Activated T-helper 1 cell treated with anti-CD3 and anti-CD28 coated beads, Interleukin-2, amount 50 U/mL, for 16 hours (primary cell): Measurements from ENCODE around the gene MPHOSPH9.

Source experiments
- DNase-seq, 2 donors: peaks; one replicate each; pipeline ENCODE4 v3.0.0-alpha.2; 2020; ENCODE audit warnings: low read depth in 1 of 2, low spot score in 1 of 2

Gene MPHOSPH9

DNA sequence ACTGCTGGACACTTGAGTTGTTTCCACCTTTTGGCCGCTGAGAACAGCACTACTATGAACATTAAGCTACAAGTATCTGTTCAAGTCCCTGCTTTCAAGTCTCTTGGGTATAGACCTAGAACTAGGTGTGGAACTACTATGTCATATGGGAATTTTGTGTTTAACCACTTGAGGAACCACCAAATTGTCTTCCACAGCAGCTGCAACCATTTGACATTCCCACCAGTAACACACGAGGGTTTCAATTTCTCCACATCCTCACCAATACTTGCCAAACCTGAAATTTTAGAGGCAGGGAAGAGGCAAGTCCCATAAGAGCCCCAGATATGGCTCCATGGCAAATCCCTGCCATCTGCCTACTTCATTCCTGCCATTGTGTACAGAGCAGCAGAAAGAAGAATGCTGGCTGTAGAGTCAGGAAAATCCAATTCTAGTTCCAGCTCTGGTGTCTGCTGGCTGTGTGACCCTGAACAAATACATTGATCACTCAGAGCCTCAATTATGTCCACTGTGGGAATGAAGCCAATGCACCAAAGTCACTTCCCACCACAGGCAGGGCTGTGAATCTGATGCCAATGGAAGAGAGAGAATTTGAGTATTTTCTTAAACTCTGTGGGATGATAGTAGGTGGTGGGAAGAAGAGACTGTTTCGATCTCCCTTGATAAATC, 99.9 kb downstream of the MPHOSPH9 start:
- no peak for DNase-seq

DNA sequence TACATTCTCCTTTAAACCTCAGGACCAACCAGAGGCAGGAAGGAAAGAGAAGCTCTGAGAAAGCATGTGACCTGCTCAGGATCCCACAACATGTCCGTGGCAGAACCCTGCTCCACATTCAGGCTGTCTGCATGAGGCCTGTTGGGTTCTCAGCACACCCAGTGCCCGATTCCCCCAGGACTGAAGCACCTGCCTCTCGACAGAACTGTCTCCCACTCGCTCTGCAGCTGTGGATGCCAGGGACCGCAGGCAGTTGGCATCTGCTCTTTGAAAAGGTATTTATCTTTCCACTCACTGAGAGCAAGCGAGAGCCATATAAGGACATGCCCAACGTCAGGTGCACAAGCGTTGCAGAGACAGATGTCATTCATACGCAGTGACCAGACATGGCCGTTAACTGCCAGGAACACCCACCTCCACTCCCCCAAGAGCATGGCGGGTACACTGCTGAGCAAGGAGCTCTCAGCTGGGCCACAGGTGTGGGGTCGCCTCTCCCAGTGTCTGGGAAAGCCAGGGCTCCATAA, 101.0 kb downstream of the MPHOSPH9 start:
- no peak for DNase-seq

DNA sequence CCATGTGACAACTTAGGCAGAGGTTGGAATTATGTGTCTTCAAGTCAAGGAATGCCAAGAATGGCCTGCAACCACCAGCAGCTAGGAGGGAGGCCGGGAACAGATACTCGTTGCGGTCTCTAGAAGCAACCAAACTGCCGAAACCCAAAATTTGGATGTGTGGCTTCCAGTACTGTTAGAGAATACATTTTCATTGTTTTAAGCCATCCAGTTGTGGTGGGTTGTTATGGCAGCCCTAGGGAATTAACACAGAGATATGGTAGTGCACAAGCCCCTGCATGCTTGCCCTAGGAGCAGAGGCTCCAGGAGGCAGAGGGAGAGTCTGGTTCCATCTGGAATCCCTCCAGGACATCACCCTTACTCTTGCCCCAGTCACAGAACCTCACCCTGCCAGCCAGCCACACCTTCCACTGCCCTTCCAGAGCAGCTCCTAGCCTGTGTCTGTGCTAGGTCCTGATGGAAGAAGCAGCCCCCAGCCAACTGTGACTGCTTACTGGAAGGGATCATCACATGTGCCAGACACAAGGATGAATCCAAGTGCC, 101.6 kb downstream of the MPHOSPH9 start:
- DNase-seq: no peak

- no peak for DNase-seq
These were observed 103.3 kb downstream of the MPHOSPH9 start for GRCh38 chr12:123129621-123130020.

DNA sequence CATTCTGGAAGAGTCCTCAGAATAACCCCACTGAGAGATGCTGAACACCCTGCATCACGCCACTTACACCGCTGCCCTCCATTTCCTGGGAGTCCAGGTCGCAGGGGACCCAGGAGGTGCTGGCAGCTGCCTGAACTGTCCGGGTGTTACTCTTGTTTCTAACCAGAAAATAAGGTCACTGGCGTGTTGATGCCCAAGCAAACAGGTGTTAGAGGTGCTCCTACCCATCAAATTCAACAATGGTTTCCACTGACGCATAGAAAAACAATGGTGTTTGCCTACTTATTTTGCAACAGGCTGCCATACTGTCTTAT, 105.8 kb downstream of the MPHOSPH9 start:
- no peak for DNase-seq

DNA sequence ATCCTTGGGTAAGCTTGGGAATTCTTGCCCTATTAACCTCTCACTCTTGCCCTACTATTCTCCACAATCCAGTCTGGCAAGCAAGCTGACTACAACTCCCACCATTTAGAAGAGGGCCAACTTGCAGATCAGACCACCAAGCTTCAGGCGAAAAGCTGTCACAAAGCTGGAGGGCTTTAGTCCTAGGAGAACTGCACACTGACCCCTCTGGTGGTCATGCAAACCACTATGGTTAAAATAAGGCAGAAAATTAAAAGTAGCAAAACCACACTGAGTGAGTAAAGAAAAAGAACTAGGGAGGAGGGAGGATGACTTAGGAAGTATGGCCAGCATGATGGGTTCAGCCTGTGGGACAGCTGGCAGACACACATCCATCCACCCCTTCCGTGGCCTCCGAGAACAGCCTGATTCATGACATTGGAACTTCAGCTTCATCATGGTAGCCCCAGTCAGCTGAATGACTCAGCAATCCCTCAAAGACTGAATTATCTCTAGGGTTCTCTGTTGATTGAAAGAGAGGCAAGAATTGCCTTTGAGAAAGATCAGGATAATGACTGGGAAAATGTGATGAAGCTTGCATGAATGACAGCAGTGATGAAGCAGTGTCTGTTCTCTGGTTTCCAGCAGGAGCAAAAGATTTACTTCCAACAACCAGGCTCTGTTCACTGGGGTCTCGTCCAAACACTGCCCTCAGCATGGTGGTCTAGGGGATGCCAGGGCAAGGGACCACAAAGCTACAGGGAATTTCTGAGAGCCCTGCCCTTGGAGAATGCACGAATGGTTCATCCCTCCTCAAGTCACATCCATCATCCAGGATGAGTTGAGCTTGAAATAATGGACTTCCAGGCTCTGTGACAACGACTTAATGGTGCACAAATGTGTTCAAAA, 106.4 kb downstream of the MPHOSPH9 start:
- DNase-seq: no peak

DNA sequence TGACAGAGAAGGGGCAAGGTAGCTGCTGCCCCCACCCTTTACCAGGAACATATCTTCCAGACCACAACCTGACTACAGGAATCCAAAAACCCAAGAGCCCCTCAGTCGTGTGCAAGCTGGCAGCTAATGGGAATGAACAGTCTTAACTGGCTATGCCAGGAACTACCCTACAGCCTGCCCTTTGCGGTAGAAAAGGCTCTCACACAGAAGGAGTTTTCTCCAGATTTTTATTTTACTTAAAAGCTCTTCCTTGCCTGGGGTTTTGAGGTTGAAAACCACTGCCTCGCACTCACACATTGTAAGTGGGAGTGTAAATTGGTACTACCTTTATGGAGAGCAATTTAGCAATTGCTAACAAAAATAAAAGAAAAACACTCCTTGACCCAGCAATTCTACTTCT, 110.3 kb downstream of the MPHOSPH9 start:
- no peak for DNase-seq

- DNase-seq: no peak
These were observed 111.3 kb downstream of the MPHOSPH9 start for GRCh38 chr12:123121670-123122069.

- DNase-seq: no peak
These were observed 112.3 kb downstream of the MPHOSPH9 start for GRCh38 chr12:123120452-123121166.

- no peak for DNase-seq
These were observed 113.1 kb downstream of the MPHOSPH9 start for GRCh38 chr12:123119808-123120207.

DNA sequence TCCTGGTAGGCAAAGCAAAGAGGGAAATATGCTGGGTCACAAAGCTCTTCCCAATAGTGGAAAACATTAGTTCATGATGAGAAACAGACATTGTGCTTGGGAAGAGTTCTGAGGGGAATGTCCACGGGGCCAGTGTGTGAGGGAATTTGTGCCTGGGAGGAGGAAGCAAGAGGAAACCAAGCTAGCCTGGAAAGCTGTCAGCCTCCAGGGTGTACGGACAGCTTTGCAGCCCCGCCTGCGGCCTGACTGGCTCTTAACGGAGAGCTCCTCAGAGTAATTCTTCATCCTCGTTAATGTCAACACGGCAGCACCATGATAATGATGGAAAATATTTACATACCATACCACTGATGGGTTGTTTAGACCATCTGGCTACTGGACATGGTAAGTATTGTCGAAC, 114.4 kb downstream of the MPHOSPH9 start:
- no peak for DNase-seq

- DNase-seq: no peak
These were observed 117.4 kb downstream of the MPHOSPH9 start for GRCh38 chr12:123115409-123116121.

GRCh38 chr12:123114304-123115083, 118.4 kb downstream of the MPHOSPH9 start:
- no peak for DNase-seq

GRCh38 chr12:123113026-123113425, 119.9 kb downstream of the MPHOSPH9 start:
- DNase-seq: no peak

- no peak for DNase-seq
These were observed 121.3 kb downstream of the MPHOSPH9 start for GRCh38 chr12:123111498-123112165.

DNA sequence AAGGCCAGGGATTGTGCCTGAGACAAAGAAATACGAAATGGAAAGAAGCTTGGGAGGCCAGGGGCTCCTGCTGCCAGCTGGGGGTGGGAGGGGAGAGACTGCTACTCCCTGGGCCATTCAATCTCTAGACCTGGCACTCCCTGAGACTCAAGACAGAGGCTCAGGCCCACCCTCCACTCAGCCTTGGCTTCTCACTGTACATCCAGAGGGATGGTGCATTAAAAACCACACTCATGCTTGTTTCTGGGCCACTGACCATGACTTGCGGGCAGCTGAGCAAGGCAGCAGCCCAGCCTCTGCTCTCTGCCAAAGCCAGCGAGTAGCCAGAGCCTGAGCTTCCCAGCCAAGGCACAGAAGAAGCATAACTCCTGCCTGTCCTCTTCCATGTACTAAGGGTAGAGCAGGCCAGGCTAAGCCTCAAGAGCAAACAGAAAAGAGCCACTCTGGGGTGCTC, 123.6 kb downstream of the MPHOSPH9 start:
- DNase-seq: no peak

DNA sequence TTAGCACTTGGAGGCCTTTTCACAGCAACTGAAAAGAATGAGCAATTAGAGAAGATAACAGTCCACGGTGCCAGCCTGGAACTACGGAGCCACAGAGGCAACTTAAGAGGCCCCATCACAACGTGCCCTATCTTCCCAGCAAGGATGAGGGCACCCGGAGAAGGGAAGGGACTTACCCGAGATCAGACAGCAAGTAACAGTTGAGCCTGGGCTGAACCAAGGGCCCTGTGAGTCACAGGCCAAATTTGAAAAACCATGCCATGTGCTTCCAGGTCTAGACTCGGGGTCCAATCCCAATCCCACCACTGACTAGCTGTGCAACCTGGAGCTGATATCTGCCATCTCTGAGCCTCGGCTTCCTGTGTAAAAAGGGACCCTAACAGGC, 124.3 kb downstream of the MPHOSPH9 start:
- DNase-seq: no peak

DNA sequence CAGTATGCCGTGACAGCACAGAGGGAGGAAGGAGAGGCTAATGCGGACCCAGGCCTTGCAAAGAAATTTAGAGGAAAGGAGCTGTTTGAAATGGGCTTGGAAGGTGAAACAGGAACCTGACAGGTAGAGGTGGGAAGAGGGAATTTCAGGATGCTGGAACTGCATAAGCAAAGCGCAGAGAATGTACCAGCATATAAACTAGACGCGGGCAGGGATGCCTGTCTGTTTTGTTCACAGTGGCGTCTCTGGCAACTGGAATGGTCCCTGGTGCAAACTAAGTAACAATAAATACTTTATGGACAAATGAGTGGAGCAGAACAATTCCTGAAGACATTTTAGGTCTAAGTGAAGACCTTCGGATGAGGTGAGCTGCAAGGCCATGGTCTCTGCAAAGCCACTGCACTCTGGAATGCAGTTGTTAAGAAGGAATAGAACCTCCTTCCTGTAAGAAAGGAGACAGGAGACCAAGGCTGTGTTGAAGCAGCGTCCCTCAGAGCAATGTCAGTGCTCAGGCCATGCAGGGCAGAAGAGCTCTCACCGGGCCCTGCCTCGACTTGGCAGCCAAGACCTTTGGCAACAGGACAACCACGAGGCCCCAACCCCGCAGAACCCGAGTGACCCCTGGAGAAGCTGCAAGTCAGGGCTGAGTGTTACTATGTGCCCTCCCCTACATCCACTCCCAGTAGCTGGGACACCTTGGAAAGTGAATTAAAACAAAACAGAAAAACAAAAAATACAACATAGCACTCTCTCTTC, 124.8 kb downstream of the MPHOSPH9 start:
- no peak for DNase-seq
